AG10803 (cell line): ENCODE measurements around the gene KDM4C.

Experiments used
- DNase-seq: peaks from one replicate; pipeline ENCODE4 v3.0.0; 2010; ENCODE audit warnings: low read depth
- H3K4me3 ChIP-seq: 2 replicates; pipeline ENCODE4 v1.5.1; 2011; ENCODE audit warnings: mild to moderate bottlenecking, low read length, control low read depth
- CTCF ChIP-seq: conservative IDR thresholded peaks from 2 replicates; pipeline ENCODE4 v1.5.1; 2011; ENCODE audit warnings: mild to moderate bottlenecking, low read length, control low read depth, inconsistent platforms

The KDM4C gene

GRCh38 chr9:7051711-7052110, 293.9 kb downstream of the KDM4C start:
- TF ChIP-seq CTCF: no peak
- DNase-seq: no peak
- H3K4me3 ChIP-seq: no peak overlapping the region

- no peak for DNase-seq
- TF ChIP-seq CTCF: no peak
- H3K4me3 ChIP-seq: no peak overlapping the region
Observed at GRCh38 chr9:7053903-7054302, 296.1 kb downstream of the KDM4C start.

GRCh38 chr9:7055171-7055903, 297.6 kb downstream of the KDM4C start:
- TF ChIP-seq CTCF: no peak
- DNase-seq: no peak
- H3K4me3 ChIP-seq: no peak overlapping the region

- DNase-seq: no peak
- H3K4me3 ChIP-seq: no peak overlapping the region
- TF ChIP-seq CTCF: no peak
Observed at GRCh38 chr9:7056254-7056653, 298.5 kb downstream of the KDM4C start.

GRCh38 chr9:7058473-7058872, 300.7 kb downstream of the KDM4C start:
- H3K4me3 ChIP-seq: no peak overlapping the region
- no peak for TF ChIP-seq CTCF
- DNase-seq: peak; percentile 33

- no peak overlapping the region for H3K4me3 ChIP-seq
- DNase-seq: no peak
- TF ChIP-seq CTCF: no peak
Observed at GRCh38 chr9:7067169-7067568, 309.4 kb downstream of the KDM4C start.

- no peak overlapping the region for H3K4me3 ChIP-seq
- DNase-seq: no peak
- TF ChIP-seq CTCF: no peak
Observed at GRCh38 chr9:7071916-7072315, 314.1 kb downstream of the KDM4C start.
